HCT116 (cell line): ENCODE measurements around the gene RTKN2.

Source experiments
- ATF3 ChIP-seq: IDR thresholded peaks from 2 replicates; pipeline ENCODE4 v1.6.1; 2012
- CTCF ChIP-seq, 3 experiments: fragments of 200-600 bp in 1 of 3; sonication (generic) in 1 of 3; IDR thresholded peaks in 2 of 3; conservative IDR thresholded peaks in 1 of 3; 2 replicates each; pipeline ENCODE4 v1.5.1; 2012 to 2017; ENCODE audit warnings: low read depth in 2 of 3, low read length in 2 of 3, antibody characterized with exemption in 1 of 3, borderline replicate concordance in 1 of 3, control low read depth in 1 of 3, mild to moderate bottlenecking in 1 of 3, mixed read lengths in 1 of 3, mixed run types in 1 of 3, moderate library complexity in 1 of 3; ENCODE audit not compliant: insufficient read depth in 1 of 3
- EZH2 ChIP-seq: fragments of 200-600 bp; sonication (generic); IDR thresholded peaks from 2 replicates; pipeline ENCODE4 v1.6.1; 2017; ENCODE audit warnings: antibody characterized with exemption, mixed run types
- FOSL1 ChIP-seq: IDR thresholded peaks from 2 replicates; pipeline ENCODE4 v1.6.1; 2012; ENCODE audit warnings: low read depth
- JUND ChIP-seq: IDR thresholded peaks from 2 replicates; pipeline ENCODE4 v1.6.1; 2012
- MAX ChIP-seq: IDR thresholded peaks from 2 replicates; pipeline ENCODE4 v1.6.1; 2012
- POLR2A ChIP-seq: IDR thresholded peaks from 2 replicates; pipeline ENCODE4 v1.7.0; 2011; ENCODE audit warnings: borderline replicate concordance; ENCODE audit not compliant: insufficient read depth, insufficient read length; ENCODE audit errors: extremely low read depth
- POLR2AphosphoS5 ChIP-seq: IDR thresholded peaks from 2 replicates; pipeline ENCODE4 v1.6.1; 2011; ENCODE audit warnings: mild to moderate bottlenecking, low read depth, low read length, moderate library complexity
- RAD21 ChIP-seq: IDR thresholded peaks from 2 replicates; pipeline ENCODE4 v1.6.1; 2012; ENCODE audit warnings: low read depth, mild to moderate bottlenecking
- REST ChIP-seq: IDR thresholded peaks from 2 replicates; pipeline ENCODE4 v1.6.1; 2012; ENCODE audit warnings: low read depth
- ZBTB33 ChIP-seq: IDR thresholded peaks from 2 replicates; pipeline ENCODE4 v1.6.1; 2011; ENCODE audit warnings: mild to moderate bottlenecking, low read length, moderate library complexity; ENCODE audit not compliant: insufficient replicate concordance; ENCODE audit errors: extremely low read depth
- ZFX ChIP-seq: fragments of 450-650 bp; IDR thresholded peaks from 2 replicates; pipeline ENCODE4 v1.6.1; 2017

GRCh38 chr10:62182595-62182994 is 86.0 kb downstream of the RTKN2 start:
- no peak for TF ChIP-seq CTCF (IDR thresholded peaks at IDR 0.05 in 2 of 3, conservative IDR thresholded peaks at IDR 0.05 in 1 of 3; ENCODE audit: borderline replicate concordance in 1 of 3, insufficient read depth in 1 of 3, low read depth in 2 of 3, low read length in 2 of 3)
- no peak for TF ChIP-seq FOSL1
- TF ChIP-seq REST, result no peak
- no peak for TF ChIP-seq POLR2A
- TF ChIP-seq JUND, result no peak
- no peak for TF ChIP-seq EZH2
- TF ChIP-seq ZFX, result no peak
- no peak for TF ChIP-seq MAX
- TF ChIP-seq ATF3, result no peak
- no peak for TF ChIP-seq POLR2AphosphoS5
- no peak for TF ChIP-seq RAD21
- no peak for TF ChIP-seq ZBTB33
